PC-9 (cell line): ENCODE data around the gene ASIC3. TPM values are rescaled to one million over a fixed set of nuclear protein-coding genes. Genes with fewer than 3 reads are reported as not detected.

Experiments used
- BruUV-seq: library from RNA; stranded (reverse); fragments of 400-500 nt; replicated peaks from 2 replicates; lab custom pipeline; 2021; lab: Mats Ljungman, UMichigan
- CTCF ChIA-PET: fragments of 300-600 bp; sonication (Branson Sonifier 250); formaldehyde crosslinking; loops from one replicate; lab custom pipeline; 2022; ENCODE audit warnings: antibody characterized with exemption; lab: Charles Lee
- POLR2A ChIA-PET: fragments of 300-600 bp; sonication (Branson Sonifier 250); formaldehyde crosslinking; loops from one replicate; lab custom pipeline; 2022; ENCODE audit warnings: antibody characterized with exemption; ENCODE audit not compliant: unreplicated experiment; lab: Charles Lee
- DNase-seq, 2 experiments: peaks; one replicate each; pipeline versions ENCODE4 v3.0.0 to v3.0.0-alpha.2; 2015 to 2022; ENCODE audit warnings: mixed read lengths in 1 of 2
- H2AFZ ChIP-seq: fragments of 200-600 bp; sonication (generic); 2 replicates; pipeline ENCODE4 v1.8.1; 2017; ENCODE audit warnings: antibody characterized with exemption
- H3F3A ChIP-seq: fragments of 200-600 bp; sonication (generic); 2 replicates; pipeline ENCODE4 v1.8.1; 2017; ENCODE audit warnings: antibody characterized with exemption, mild to moderate bottlenecking, low read depth; ENCODE audit not compliant: insufficient read depth
- H3K27ac ChIP-seq: fragments of 200-600 bp; sonication (generic); 2 replicates; pipeline ENCODE4 v1.6.1; 2016; ENCODE audit warnings: mixed run types
- H3K27me3 ChIP-seq: fragments of 200-600 bp; sonication (generic); 2 replicates; pipeline ENCODE4 v1.6.1; 2016; ENCODE audit warnings: low read depth, mixed run types; ENCODE audit not compliant: insufficient read depth
- H3K36me3 ChIP-seq: fragments of 200-600 bp; sonication (generic); 2 replicates; pipeline ENCODE4 v1.6.1; 2016; ENCODE audit warnings: low read depth, mixed run types
- H3K4me1 ChIP-seq: fragments of 200-600 bp; sonication (generic); replicated peaks from 2 replicates; pipeline ENCODE4 v1.6.1; 2016; ENCODE audit warnings: mixed run types; ENCODE audit not compliant: insufficient read depth
- H3K4me2 ChIP-seq: fragments of 200-600 bp; sonication (generic); 2 replicates; pipeline ENCODE4 v1.6.1; 2017; ENCODE audit warnings: mixed run types
- H3K4me3 ChIP-seq: fragments of 200-600 bp; sonication (generic); 2 replicates; pipeline ENCODE4 v1.6.1; 2016; ENCODE audit warnings: mixed run types
- H3K79me2 ChIP-seq: fragments of 200-600 bp; sonication (generic); 2 replicates; pipeline ENCODE4 v1.6.1; 2017; ENCODE audit warnings: low read depth, mixed run types
- H3K9me2 ChIP-seq: fragments of 200-600 bp; sonication (generic); 2 replicates; pipeline ENCODE4 v1.8.1; 2017; ENCODE audit warnings: mild to moderate bottlenecking; ENCODE audit not compliant: insufficient read depth
- H3K9me3 ChIP-seq: fragments of 200-600 bp; sonication (generic); 2 replicates; pipeline ENCODE4 v1.8.1; 2016; ENCODE audit warnings: low read depth; ENCODE audit not compliant: insufficient read depth
- H4K20me1 ChIP-seq: fragments of 200-600 bp; sonication (generic); 2 replicates; pipeline ENCODE4 v1.8.1; 2017; ENCODE audit not compliant: insufficient read depth
- CTCF ChIP-seq: fragments of 200-600 bp; sonication (generic); conservative IDR thresholded peaks from 2 replicates; pipeline ENCODE4 v1.6.1; 2017; ENCODE audit warnings: mixed run types, antibody characterized with exemption, mild to moderate bottlenecking, moderate library complexity
- EZH2 ChIP-seq: fragments of 200-600 bp; sonication (generic); IDR thresholded peaks from 2 replicates; pipeline ENCODE4 v1.8.0; 2017; ENCODE audit warnings: antibody characterized with exemption, low read depth
- intact Hi-C: fragments of 100-400 bp; cut with micrococcal nuclease; formaldehyde crosslinking; loops from one replicate; pipeline ENCODE4 v1.10.0; 2022; ENCODE audit not compliant: unreplicated experiment
- total RNA-seq: library from RNA; stranded (reverse); gene quantifications from 2 replicates; pipeline ENCODE4 v1.2.3, GENCODE V29; 2021

The ASIC3 gene
- total RNA-seq, 1 experiment from 2014 or later: 10.5 TPM

GRCh38 chr7:151085691-151086620 lies 37.6 kb downstream of the ASIC3 start, which contains the start of gene AGAP3:
TSS of gene AGAP3 (plus strand) at chr7:151086475. CDS start at chr7:151086742, 267 bp downstream.
- CTCF ChIA-PET: interaction anchor here (0.6 to 0.7 kb wide), 2 partner anchors 17 to 24 kb away, joined by 3 read pairs; no protein-coding TSS in a partner anchor
- H3K4me2 ChIP-seq: peak within 1 kb of the TSS; percentile 98
- TF ChIP-seq CTCF (no peak), EZH2 (no peak)
- peak; percentile 87 to 97 for DNase-seq
- POLR2A ChIA-PET: interaction anchor here (0.6 kb wide), 4 partner anchors 9 to 80 kb away, joined by 3 to 5 read pairs (median 4); no protein-coding TSS in a partner anchor
- peaks cover 47% of the 10 kb centered on the region for H3K4me1 ChIP-seq
- H3K79me2 ChIP-seq: peaks cover 59% of the 10 kb centered on the region
- H3K27ac ChIP-seq: peak within 1 kb of the TSS; percentile 41; the same call in 1 of the 2 replicates
- peak within 1 kb of the TSS; percentile 91 for H2AFZ ChIP-seq
- H4K20me1 ChIP-seq: peaks cover 30% of the 10 kb centered on the region
- H3K4me3 ChIP-seq: peak within 1 kb of the TSS; percentile 100
- H3K9me3 ChIP-seq: no peaks in the 10 kb centered on the region
- no peaks in the 10 kb centered on the region for H3K9me2 ChIP-seq
- BruUV-seq: no TSS peak
- H3K36me3 ChIP-seq: no peaks in the 10 kb centered on the region
- no peaks in the 10 kb centered on the region for H3K27me3 ChIP-seq
- intact Hi-C loops: loop anchor here (1.0 to 10.0 kb wide), 4 partner anchors 27 to 111 kb away; partner anchors contain the start of genes ABCB8 and KCNH2
- peaks cover 33% of the 10 kb centered on the region; the same call in 1 of the 2 replicates for H3F3A ChIP-seq

GRCh38 chr7:151086802-151087244 lies 38.5 kb downstream of the ASIC3 start:
- ChIA-PET POLR2A (no interaction called here), CTCF (interaction anchor here (1.9 kb wide), 1 partner anchor 24 kb away, joined by 4 read pairs; no protein-coding TSS in a partner anchor)
- H3K79me2 ChIP-seq: peaks cover 63% of the 10 kb centered on the region
- peak overlapping the region; percentile 91 for H2AFZ ChIP-seq
- peaks cover 38% of the 10 kb centered on the region for H4K20me1 ChIP-seq
- peak overlapping the region; percentile 100 for H3K4me3 ChIP-seq
- H3K27ac ChIP-seq: peak overlapping the region; percentile 41; the same call in 1 of the 2 replicates
- DNase-seq: peak in 1 of 2 experiments; percentile 39
- no peaks in the 10 kb centered on the region for H3K27me3 ChIP-seq
- no TSS peak for BruUV-seq
- peaks cover 42% of the 10 kb centered on the region for H3K4me1 ChIP-seq
- peaks cover 24% of the 10 kb centered on the region; the same call in 1 of the 2 replicates for H3F3A ChIP-seq
- peak overlapping the region; percentile 98 for H3K4me2 ChIP-seq
- intact Hi-C loops: loop anchor here (1.0 to 10.0 kb wide), 4 partner anchors 26 to 112 kb away; partner anchors contain the start of genes ABCB8 and KCNH2
- H3K9me2 ChIP-seq: no peaks in the 10 kb centered on the region
- H3K9me3 ChIP-seq: no peaks in the 10 kb centered on the region
- TF ChIP-seq CTCF (no peak), EZH2 (no peak)
- H3K36me3 ChIP-seq: no peaks in the 10 kb centered on the region
